NCI-H1694 treated with DMSO at 0.1 percent for 48 hours (cell line): ENCODE results near the gene MAN2B1.
"Not testable (repeated sequence)": the region's sequence is repeated elsewhere in the genome, so short reads cannot be mapped to it uniquely, and the experiment has no call there.

Experiments used
- DNase-seq: peaks from one replicate; lab custom pipeline; 2025; lab: John Stamatoyannopoulos, UW

MAN2B1 gene

DNA sequence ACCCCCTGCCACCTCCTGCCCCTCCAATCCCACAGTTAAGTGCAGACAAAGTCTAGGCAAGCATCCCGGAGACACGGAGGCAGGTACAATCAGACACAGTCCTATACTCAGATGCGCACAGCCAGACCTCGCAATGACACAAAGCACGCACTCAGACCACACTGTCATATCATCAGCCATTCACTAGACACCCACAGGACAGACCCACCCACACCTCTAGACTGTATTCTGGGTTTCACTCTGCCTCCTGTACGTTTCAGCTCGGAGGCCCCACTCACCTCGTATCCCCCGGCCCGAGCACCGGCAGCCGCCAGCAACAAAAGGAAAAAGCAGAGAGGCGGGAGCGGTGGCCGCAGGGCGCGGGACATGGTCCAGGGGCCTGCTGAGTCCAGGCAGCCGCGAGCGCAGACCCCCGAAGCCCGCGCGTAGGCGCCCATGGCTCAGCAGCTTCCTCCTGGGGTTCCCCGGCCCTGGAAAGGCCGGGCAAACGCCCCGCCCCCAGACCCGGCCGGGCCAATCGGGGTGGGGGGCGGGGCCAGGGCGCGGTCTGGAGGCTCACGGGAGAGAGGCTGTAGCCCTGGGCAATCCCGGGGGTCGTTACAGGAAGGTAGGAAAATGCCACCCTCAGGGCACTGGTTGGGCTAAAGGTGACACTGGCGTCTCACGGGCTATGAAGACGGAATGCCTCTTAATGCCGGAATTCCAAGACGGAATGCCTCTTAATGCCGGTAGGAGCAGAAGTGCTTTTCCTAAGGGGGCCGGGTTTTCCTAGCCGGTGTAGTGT is at the start of gene MAN2B1, which contains the start of gene WDR83:
Gene MAN2B1, minus strand, starts transcription at position 478 of the 784 bp plus-strand sequence. Its CDS starts 41 bp downstream, at position 437.
Gene WDR83, plus strand, starts transcription at position 543 of the 784 bp plus-strand sequence. CDS start 2,984 bp downstream, outside the sequence.
- peak; percentile 21 for DNase-seq

DNA sequence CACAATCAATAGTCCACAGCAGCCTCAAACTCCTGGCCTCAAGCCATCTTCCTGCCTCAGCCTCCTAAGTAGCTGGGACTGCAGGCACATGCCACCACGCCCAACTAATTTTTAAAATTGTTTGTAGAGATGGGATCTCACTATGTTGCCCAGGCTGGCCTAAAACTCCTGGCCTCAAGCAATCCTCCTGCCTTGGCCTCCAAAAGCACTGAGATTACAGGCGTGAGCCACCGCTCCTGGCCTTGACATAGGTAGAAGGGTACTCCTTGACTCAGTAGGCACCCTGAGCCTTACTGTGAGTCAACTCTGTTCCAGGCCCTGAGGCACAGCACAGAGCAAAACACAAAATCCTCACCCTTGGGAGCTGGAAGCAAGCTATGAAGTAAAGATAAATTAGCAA is 49.4 kb upstream of the MAN2B1 start:
- no peak for DNase-seq

DNA sequence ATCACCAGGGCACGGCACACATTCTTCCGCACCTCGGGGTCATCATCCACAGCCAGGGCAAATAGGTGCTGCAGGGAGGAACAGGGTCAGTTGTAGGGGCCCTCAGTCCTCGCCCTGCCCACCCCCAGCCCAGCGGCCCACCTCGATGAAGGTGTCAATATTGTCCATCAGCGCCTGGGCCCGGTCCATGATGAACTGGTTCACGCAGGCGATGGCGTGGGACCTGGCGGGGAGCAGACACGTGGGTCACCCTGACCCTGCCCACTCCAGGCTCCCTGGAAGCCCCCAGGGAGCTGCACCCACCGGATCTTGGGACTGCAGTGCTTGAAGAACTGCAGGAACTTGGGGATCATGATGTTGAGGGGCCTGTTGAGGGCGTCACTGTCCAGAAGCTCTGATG is 48.6 kb upstream of the MAN2B1 start:
- no peak for DNase-seq

DNA sequence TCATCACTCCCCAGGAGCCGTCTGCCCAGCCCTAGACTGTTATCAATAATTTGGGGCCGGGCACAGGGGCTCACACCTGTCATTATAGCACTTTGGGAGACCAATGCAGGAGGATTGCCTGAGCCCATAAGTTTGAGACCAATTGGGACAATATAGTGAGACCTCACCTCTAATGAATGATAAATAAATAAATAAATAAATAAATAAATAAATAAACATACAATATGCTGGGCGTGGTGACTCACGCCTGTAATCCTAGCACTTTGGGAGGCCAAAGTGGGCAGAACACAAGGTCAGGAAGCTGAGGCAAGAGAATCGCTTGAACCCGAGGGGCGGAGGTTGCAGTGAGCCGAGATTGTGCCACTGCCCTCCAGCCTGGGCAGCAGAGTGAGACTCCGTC is 46.8 kb upstream of the MAN2B1 start:
- not testable (repeated sequence) for DNase-seq

DNA sequence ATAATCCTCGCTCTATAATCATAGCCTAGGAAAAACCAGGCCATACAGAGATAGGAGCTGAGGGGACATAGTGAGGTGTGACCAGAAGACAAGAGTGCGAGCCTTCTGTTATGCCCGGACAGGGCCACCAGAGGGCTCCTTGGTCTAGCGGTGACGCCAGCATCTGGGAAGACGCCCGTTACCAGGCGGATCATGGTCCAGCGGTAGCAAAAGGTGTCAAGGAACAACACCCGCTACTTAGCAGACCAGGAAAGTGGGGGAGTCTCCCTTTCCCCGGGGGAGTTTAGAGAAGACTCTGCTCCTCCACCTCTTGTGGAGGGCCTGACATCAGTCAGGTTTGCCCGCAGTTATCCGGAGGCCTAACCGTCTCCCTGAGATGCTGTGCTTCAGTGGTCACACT is 45.5 kb upstream of the MAN2B1 start:
- DNase-seq, result not testable (repeated sequence)

DNA sequence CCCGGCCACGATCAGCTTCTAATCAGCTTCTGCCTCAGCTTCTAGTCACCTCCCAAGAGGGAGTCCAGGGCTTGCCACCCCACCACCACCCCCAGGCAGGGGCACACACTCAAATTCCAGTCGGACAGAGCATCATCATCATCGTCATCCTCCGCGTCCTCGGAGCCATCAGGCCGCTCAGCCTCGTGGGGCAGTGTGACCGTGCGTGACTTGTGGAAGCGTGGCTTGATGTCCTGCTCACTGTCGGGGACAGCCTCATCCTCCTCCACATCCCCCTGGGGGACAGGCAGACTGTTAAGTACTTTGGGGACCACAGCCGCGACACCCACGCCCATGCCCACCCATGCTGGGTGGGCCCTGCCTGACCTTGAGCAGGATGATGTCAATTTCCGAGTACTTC is 44.6 kb upstream of the MAN2B1 start:
- DNase-seq, result no peak

DNA sequence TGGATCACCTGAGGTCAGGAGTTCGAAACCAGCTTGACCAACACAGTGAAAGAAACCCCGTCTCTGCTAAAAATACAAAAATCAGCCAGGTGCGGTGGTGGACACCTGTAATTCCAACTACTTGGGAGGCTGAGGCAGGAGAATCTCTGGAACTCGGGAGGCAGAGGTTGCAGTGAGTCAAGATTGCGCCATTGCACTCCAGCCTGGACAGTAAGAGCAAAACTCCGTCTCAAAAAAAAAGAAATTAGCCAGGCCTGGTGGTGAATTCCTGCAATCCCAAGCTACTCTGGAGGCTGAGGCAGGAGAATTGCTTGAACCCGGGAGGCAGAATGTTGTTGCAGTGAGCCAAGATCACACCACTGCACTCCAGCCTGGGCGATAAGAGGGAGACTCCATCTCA is 42.1 kb upstream of the MAN2B1 start:
- no peak for DNase-seq

DNA sequence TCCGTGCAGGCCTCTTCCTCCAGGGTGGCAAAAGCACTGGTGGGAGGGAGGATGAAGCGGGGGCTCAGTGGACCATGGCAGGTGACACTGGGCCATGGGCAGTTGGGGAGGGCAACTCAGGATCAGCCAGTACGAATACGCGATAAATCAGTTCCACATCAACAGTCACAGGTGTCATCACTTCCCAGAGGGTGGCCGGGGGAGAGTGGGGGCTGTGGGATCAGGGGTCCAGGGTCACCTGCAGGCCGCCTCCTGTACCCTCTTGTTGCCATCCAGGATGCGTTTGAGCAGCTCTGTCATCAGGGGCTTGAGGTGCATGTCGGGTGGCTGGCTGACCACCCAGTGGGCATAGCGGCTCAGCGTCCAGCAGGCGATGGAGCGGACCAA is 39.8 kb upstream of the MAN2B1 start:
- no peak for DNase-seq

DNA sequence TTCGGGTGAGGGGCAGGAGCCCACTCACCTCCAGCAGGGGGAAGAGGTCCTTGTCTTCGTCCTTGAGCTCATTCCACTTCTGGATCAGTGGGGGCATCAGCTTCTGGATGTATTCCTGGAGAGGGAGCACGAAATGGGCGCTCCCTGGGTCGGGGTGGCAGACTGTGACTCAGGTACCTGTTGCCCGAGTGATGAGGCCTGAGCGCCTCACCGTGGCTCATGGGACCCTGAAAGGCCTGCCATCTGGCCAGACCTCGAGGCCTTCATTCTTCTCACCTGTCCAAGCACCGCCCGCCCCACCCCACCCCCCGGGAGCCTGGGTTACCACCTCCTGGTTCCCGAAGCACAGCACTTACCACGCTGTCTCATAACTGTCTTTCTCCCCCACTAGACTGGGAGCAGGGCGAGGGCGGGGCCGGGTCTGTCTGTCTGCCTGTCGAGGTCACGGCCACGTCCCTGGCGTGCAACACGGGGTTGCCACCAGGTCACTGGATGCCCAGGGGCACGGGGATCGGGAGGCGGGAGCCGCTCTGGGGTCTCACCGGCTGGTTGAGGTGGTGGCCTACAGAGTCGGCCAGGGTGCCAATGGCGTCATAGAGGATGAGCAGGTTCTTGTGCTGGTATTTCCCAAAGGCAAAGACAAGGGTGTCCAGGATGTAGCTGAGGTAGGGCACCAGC is 39.3 kb upstream of the MAN2B1 start:
- DNase-seq, result no peak

DNA sequence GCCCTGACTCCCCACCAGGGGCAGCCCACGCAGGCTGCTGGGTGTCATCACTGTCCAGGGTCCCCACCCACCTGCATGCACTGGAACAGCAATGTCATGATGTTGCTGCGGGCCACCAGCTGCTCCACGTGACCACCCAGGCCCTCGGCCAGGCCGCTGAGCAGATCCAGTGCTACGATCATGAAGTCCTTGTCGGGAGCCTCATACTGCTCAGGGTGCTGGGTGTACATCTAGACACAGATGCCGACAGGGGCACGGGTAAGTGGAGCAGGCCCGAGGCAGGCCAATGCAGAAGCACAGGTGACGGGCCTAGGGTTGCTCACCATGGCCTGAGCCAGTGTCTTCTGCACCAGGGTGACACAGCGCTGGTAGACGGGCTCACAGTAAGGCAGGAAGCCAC is 38.6 kb upstream of the MAN2B1 start:
- no peak for DNase-seq

DNA sequence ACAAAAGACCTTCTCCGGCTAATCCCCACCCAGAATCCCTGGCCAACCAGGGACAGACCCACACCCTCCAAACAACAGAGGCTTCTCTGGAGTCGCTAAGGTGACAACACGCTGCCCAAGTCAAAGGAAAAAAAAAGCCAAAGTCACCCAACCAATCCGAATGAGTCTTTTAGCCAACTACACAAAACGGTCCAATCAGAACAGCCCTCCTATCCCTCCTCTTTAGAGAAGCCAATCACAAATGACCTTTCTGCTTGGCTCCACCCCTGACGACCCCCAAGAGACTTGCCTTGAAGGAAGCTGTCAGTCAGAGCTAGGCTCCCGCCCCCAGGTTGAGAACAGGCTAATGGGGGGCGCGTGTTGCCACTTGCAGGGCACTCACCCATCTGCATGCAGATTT is 36.5 kb upstream of the MAN2B1 start:
- DNase-seq, result peak; percentile 7

DNA sequence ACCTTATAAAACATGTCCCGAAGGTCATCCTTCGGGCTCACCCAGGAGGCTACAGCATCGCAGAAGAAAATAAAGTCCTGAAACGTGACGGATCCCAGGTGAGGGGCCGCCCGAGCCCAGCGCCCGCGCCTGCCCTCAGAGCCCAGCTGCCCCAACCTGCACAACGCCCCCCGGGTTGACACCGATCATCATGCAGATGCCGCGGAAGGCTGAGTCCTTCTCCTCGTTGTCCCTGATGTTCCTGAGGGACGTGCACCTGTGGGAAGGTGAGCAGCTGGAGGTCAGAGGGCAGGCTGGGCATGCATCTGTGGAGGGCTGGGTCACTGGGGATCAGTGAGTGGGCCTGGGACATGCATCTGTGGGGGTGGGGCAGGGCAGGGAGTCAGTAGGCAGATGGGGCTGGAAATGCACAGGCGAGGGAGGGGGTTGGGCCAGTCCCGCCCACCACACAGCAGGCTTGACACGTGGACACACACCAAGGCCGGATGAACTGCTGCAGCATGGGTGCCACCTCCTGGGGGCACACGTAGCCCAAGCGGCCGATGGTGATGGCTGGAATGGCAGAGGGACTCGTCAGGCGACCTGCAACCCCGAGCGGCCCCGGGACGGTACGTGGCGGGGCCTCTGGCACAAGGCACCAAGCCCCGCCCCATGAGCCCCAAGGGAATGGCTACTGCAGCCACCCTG is 35.2 kb upstream of the MAN2B1 start:
- DNase-seq, result no peak

DNA sequence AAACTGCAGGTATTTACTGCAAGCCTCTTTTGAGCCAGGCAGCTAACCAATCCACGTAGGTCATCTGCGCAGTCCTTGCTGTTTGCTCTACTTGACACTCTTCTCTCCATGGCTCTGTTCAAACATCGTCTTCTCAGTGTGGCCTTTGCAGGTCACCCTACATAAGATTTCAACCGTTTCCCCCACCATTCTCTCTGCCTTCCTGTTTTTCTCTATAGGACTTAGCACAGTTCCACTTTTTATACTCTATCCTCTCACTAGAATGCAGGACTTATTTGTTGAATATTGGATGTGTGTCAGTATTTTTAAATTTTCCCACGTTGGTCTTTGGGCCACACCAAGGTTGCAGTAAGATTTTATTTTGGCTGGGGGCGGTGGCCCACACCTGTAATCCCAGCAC is 31.6 kb upstream of the MAN2B1 start:
- no peak for DNase-seq

DNA sequence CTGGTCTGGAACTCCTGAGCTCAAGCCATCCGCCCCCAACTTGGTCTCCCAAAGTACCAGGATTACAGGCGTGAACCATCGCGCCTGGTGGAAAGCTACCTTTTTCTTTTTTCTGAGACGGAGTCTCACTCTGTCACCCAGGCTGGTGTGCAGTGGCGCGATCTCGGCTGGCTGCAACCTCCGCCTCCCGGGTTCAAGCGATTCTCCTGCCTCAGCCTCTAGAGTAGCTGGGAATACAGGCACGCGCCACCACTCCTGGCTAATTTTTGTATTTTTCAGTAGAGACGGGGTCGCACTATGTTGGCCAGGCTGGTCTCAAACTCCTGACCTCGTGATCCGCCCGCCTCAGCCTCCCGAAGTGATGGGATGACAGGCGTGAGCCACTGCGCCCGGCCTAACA is 30.9 kb upstream of the MAN2B1 start:
- DNase-seq, result not testable (repeated sequence)

DNA sequence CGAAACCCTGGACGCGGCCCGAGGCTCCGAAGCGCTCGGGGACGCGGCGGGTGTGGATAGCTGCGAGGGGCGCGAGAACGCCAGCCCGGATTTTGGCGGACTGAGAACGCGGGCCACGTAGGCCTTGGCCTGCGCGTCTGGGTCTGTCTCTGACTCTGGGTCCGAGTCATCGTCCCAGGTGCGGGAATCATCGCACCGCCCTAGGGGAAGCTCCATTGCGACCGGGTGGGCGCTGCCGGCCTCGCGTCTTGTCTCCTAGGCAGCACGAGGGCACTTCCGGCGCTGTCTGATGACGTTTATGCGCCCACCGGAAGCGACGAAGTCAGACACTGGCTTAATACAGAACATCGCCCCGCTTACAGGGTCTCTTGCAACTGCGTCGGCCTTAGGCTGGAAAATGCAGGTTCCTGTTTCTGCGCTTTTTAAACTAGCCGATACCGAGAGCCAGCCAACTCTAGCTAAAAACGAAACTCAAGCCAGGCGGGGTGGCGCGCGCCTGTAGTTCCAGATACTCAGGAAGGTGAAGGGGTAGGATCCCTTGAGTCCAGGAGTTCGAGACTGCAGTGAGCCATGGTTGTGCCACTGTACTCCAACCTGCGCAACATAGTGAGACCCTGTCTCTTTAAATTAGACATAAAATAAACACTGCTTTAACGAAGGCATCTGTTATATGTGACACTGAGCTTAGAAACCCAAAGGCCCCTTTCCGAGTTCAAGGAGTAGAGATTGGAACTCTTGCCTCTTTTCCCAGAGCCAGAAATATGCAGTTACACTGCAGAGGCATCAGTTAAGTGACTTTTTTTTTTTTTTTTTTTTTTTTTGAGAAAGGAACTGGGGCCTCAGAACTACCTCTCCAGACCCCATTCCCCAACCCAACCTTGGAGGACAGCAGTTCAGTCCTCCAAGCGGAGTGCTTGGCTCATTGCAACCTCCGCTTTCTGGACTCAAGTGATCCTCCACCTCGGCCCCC is 30.1 kb upstream of the MAN2B1 start, which contains the start of gene FBXW9:
Gene FBXW9, minus strand, starts transcription at position 266 of the 970 bp plus-strand sequence. Its CDS starts 50 bp downstream, at position 216.
- peak; percentile 85 for DNase-seq

DNA sequence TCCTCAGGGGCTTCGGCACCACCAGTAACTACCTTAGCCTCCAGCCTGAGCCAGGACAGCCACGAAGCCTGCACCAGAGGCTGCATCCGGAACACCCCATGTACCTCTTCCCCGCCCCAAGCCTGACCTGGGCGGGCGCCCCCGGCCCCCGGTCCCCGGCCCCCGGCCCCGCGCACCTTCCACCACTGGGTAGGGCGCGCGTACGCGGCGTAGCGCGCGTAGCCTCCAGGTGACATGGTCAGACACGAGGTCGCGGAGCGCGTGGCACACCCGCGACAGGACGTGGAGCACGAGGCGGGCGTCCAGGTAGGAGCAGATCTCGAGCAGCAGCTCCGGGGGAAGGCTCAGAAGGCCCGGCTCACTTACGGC is 29.4 kb upstream of the MAN2B1 start:
- DNase-seq, result no peak

DNA sequence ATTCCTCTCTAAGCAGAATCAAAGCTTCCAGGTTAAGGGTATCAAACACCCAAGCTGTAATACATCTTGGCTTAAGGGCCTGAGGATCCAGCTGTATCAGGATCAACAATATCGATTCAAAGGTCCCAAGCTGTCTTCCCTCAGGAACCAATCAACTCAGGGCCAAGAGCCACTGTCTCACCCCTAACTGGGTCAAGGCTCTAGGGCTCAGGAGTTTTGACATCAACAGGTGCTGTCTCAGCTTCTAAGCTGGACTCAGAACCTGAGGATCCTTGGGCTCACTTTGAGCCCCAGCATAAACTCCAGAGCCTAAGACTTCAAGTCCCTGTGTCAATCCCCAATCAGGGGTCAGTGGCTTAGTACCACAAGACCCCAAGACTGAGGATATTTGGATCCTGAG is 29.0 kb upstream of the MAN2B1 start:
- DNase-seq, result no peak

DNA sequence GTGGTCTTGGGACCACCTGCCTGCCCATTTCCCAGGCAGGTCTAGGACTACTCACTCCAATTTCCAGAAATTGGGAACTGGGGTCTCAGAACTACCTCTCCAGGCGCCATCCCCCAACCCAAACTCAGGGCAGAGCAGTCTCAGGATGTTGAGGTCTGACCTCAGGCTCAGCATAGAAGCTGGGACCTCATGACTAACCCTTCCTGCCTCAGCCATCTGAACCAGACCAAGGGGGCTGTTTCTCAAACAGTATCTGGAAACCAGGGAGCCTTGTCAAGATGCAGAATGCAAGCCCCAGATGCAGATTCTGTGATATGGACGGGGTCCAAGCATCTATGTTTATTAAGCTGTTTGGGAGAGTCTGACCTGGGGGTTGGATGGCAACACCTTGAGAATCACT is 28.6 kb upstream of the MAN2B1 start:
- no peak for DNase-seq

DNA sequence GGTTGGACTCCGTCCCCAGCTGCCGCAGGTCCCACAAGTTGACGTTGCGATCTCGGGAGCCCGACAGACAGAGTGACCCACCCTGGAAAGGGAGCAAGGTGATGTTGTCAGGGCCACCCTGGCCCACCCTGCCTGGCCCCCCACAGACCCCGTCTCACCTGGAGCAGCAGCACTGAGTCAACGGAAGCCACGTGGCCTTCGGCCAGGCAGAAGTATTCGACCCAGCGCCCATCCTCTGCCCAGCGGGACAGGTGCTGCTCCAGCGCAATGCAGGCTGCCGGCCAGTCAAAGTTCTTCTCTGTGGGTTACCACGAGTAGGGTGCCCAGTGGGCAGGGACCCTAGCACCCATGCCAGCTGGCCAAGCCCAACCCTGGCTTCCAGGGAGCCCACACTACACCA is 28.1 kb upstream of the MAN2B1 start:
- DNase-seq, result no peak

DNA sequence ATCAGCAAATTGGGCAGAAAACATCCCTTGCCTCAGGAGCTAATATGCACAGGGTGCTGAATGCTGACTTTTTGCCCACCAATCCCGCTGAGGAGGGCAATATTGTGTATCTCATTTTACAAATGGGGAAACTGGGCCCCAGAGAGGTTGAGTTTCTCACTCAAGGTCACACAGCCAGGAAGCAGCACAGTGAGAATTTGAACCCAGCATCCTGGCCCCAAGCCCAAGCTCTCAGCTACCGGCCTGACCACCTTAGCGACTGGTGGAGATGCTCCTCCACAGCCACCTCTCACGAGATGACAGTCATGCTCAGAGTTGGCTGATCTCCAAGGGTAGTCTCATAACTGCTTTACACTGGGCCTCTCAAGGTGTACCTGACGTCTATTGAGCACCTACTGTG is 26.4 kb upstream of the MAN2B1 start:
- no peak for DNase-seq

DNA sequence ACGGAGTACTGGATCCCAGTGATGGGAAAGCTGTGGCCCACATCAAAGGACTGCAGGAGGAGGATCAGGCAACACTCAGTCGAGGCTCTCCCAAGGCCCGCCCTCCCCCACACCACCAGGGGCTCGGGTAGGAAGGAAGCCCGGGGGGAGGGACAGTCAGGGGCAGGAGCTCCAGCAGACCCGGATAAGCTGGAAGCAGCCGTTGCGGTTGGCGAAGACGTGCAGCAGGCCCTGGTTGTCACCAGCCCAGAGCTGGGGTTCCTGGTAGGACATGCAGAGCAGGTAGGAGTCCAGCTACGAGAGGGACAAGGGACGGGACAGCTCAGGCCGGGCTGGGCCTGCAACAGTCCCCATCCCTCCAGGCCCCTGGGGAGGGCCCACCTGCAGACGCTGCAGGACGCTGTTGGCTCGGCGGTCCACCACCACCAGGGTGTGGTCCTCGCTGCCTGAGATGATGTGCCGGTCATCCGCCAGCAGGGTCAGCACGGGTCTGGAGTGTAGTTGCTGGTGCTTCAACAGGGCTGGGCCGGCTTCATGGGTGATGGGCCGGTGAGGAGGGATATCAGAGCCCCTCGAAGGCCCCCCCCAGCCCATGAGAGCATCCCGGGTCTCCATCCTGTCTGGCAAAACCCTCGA is 23.2 kb upstream of the MAN2B1 start:
- no peak for DNase-seq
